GM13977 (cell line): Measurements from ENCODE around the gene NCAPG.

Experiments used
- DNase-seq: peaks from one replicate; pipeline ENCODE4 v3.0.0; 2012; ENCODE audit warnings: low spot score
- in situ Hi-C: fragments of 300-500 bp; cut with MboI; formaldehyde crosslinking; loops from one replicate; pipeline ENCODE4 v1.12.0; 2022; ENCODE audit warnings: low sequenced_read_pairs, low pct_unique_long_range_greater_than_20kb, mixed read lengths, inconsistent platforms; ENCODE audit not compliant: unreplicated experiment
- TF ChIP-seq, protein P1 (sequence below): IDR thresholded peaks from 2 replicates; pipeline ENCODE4 v1.5.1; 2012; ENCODE audit warnings: mild to moderate bottlenecking, control low read depth; ENCODE audit not compliant: insufficient read depth; ENCODE audit errors: extremely low read depth, missing control alignments

The NCAPG gene

GRCh38 chr4:17811078-17811603 is 362 bp downstream of the NCAPG start:
- no peak for DNase-seq
- TF ChIP-seq, protein P1, sequence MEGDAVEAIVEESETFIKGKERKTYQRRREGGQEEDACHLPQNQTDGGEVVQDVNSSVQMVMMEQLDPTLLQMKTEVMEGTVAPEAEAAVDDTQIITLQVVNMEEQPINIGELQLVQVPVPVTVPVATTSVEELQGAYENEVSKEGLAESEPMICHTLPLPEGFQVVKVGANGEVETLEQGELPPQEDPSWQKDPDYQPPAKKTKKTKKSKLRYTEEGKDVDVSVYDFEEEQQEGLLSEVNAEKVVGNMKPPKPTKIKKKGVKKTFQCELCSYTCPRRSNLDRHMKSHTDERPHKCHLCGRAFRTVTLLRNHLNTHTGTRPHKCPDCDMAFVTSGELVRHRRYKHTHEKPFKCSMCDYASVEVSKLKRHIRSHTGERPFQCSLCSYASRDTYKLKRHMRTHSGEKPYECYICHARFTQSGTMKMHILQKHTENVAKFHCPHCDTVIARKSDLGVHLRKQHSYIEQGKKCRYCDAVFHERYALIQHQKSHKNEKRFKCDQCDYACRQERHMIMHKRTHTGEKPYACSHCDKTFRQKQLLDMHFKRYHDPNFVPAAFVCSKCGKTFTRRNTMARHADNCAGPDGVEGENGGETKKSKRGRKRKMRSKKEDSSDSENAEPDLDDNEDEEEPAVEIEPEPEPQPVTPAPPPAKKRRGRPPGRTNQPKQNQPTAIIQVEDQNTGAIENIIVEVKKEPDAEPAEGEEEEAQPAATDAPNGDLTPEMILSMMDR = no peak
- in situ Hi-C loops = loop anchor here (25.0 kb wide), 1 partner anchor 776 kb away; no protein-coding TSS in a partner anchor

- no peak for DNase-seq
- TF ChIP-seq, protein P1 = no peak
- in situ Hi-C loops = loop anchor here (25.0 kb wide), 1 partner anchor 775 kb away; no protein-coding TSS in a partner anchor
These were observed 1.3 kb downstream of the NCAPG start for GRCh38 chr4:17812125-17812524.

GRCh38 chr4:17812801-17813200 is 2.0 kb downstream of the NCAPG start:
- no peak for DNase-seq
- in situ Hi-C loops = loop anchor here (25.0 kb wide), 1 partner anchor 774 kb away; no protein-coding TSS in a partner anchor
- TF ChIP-seq, protein P1 = no peak

DNA sequence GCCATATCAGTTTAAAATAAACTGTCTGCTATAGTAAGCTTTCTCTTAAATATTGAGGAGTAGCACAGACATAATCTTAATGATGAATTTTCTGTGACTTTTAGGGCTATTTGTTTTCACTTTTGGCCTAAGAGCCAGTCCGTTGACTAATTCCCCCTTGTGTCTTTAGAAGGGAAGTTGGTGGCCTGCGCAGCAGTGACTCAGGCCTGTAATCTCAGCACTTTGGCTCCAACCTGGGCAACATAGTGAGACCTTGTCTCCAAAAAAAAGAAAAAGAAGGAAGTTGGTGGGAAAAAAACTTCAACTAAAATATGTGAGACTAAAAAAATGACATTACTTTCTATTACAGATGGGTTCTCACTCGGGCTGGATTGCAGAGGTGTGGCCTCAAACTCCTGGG is 3.4 kb downstream of the NCAPG start:
- in situ Hi-C loops = loop anchor here (25.0 kb wide), 1 partner anchor 773 kb away; no protein-coding TSS in a partner anchor
- TF ChIP-seq, protein P1 = no peak
- DNase-seq = no peak

DNA sequence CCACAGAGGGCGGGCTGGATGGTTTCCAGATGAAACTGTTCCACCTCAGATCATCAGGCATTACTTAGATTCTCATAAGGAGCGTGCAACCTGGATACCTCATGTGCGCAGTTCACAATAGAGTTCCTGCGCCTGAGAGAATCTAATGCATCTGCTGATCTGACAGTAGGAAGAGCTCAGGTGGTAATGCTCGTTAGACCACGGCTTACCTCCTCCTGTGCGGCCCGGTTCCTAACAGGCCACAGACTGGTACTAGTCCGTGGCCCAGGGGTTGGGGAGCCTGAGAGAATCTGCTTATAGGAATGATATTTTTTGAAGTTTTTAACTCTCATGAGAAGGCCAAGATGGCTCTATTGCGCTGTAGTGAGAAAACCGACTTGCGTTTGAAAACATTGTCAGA is 5.4 kb downstream of the NCAPG start:
- in situ Hi-C loops = loop anchor here (25.0 kb wide), 1 partner anchor 771 kb away; no protein-coding TSS in a partner anchor
- TF ChIP-seq, protein P1 = no peak
- DNase-seq = no peak

- TF ChIP-seq, protein P1 = peak; percentile 56
- in situ Hi-C loops = loop anchor here (25.0 kb wide), 1 partner anchor 770 kb away; no protein-coding TSS in a partner anchor
- peak; percentile 31 for DNase-seq
These were observed 6.2 kb downstream of the NCAPG start for GRCh38 chr4:17817027-17817426.
